Measurements from ENCODE around the gene ATP6V0C. TPM values are rescaled to one million over a fixed set of nuclear protein-coding genes. Genes with fewer than 3 reads are reported as not detected.
"Not testable (repeated sequence)": the region's sequence is repeated elsewhere in the genome, so short reads cannot be mapped to it uniquely, and the experiment has no call there.

Gene ATP6V0C
- total RNA-seq, 2 experiments from 2014 or later: 147 to 148 TPM

DNA sequence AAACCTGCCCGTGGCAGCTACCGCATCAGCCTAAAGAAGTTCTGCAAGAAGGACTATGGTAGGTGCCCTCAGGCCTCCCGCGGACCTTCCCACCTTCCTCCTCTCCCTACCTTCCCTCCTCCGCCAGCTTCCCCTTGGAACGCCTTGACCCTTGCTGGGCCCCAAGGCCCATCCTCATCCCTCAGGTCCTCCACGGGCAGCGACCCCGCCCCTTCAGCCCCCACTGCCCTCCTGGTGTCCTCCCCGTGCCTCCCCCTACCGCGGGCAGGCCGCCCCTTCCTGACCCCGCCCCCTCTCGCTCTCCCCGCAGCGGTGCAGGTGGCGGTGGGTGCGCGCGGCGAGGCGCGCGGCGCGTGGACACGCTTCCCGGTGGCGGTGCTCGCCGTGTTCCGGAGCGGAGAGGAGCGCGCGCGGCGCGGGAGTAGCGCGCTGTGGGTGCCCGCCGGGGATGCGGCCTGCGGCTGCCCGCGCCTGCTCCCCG is 40.3 kb upstream of the ATP6V0C start:
- POLR2A ChIA-PET: interaction anchor here (0.5 to 1.9 kb wide), 3 partner anchors 14 to 69 kb away, joined by 4 to 8 read pairs (median 5); partner anchors contain the start of gene TEDC2

DNA sequence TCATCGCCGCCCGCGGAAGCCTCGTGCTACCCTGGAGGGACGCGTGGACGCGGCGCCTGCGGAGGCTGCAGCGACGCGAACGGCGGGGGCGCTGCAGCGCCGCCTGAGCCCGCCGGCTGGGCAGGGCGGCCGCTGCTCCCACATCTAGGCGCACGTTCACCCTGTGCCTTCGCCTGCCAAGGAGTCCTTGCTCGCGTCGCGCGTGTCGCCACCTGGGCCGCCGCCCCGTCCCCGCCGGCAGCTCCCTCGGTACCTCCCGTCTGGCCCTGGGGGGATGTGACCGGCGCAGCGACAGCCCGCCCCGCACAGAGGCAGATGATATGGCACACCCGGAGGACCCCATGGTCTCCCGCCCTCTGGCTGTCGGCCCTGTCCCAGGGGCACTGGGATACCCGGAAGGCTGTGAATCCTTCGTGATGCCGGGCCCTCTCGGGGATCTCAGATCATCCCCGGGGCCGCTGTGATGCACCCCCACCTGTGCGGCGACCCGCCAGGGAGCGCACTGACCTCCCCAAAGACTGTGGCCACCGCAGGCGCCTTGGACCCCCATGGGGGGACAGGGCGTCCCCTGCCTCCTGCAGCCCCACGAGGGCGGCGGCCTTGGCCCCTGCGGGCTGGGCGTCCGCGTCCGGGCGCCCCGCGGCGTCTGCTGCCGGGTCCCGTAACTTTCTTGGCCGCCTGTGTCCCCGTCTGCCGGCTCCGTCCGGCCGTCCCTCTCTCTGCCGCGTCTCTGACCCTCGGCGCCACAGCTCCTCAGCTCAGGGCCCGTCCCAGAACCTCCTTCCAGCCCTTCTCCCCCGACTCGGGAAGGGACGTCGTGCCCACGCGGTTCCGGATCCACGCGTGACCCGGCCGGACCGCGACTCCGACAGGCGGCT is 39.5 kb upstream of the ATP6V0C start:
- ChIA-PET CTCF (interaction anchor here (0.7 to 1.1 kb wide), 3 partner anchors 14 to 41 kb away, joined by 3 to 6 read pairs (median 3); no protein-coding TSS in a partner anchor), POLR2A (interaction anchor here (0.9 to 1.9 kb wide), 3 partner anchors 15 to 46 kb away, joined by 4 to 8 read pairs (median 4); partner anchors contain the start of genes AMDHD2 and TEDC2)

More for the DNA sequence above, 40.3 kb upstream of the ATP6V0C start:
- CTCF ChIA-PET: interaction anchor here (1.1 kb wide), 1 partner anchor 42 kb away, joined by 3 read pairs; no protein-coding TSS in a partner anchor

DNA sequence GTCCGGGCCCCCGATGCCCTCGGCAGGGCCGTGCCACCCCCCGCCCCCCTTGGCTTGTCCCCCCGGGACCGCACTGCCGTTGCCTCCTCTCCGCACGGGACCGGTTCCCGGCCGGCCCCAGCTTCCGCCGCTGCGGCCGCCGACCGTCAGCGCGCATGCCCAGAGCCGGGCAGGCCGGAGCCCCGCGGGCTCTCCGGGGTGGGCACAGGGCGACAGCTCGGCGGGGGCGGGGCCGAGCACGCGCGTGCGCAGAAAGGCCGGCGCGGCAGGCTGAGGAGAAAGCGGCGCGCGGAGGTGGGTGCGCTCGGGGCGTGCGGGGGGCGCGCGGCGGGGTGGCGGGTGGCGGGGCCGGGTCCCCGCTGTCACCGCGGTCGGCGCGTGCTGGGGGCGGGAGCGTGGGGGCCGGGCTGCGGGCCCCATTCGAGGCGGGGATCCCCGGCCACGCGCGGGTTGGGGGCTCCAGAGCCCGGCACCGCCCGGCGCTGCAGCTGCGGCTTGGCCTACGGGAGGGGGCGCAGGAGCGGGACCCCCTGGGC is 38.8 kb upstream of the ATP6V0C start, which contains the start of gene TBC1D24:
TBC1D24 (plus strand) TSS at position 251 of the 536 bp plus-strand sequence. CDS start 21,022 bp downstream, outside the sequence.
- ChIA-PET CTCF (interaction anchor here (0.7 to 0.9 kb wide), 2 partner anchors 13 to 26 kb away, joined by 3 to 6 read pairs; no protein-coding TSS in a partner anchor), POLR2A (interaction anchor here (0.5 to 1.9 kb wide), 4 partner anchors 15 to 512 kb away, joined by 3 to 8 read pairs (median 4); partner anchors contain the start of genes AMDHD2 and TEDC2)

DNA sequence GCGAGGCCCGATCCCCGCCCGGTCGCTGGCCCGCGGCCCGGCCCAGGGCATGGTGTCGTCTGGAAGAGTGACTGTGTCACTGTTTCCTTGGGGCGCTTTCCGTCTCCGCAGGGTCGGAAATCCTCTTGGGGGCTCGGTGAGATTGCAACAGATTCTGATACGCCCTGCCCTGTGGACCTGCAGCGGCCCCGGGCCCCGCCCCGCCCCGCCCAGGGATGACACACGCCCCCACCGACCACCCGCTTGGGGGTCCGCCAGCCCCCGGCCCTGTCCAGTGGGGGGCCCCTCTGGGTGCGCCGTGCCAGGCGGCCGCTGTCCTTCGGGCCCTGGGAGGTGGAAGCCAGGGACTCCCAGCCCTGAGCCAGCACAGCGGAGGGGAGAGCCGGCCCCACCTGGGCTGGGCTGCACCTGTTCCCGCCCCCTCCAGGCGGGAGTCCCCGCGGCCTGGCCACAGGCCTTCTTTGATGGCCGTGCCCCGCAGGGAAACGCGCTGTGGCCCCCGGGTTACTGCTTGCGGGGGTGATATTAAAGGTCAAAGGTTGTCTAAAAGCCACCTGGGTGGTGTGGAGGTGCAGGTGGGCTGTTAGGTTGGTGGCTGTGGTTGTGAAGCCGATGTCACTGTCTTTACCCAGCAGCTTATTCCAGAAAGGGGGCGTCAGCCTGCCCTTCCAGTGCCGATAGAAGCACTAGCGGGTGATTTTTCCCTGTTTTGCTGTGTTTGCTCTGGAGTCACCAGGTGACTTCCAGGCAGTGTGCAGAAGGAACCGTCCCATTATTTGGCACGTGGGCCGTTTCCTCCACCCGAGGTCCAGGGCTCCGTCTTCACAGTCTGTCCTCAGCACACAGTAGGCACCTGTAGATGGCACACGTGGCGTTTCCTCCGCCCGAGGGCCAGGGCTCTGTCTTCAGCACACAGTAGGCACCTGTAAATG is 38.1 kb upstream of the ATP6V0C start:
- POLR2A ChIA-PET: interaction anchor here (0.5 to 1.9 kb wide), 4 partner anchors 16 to 512 kb away, joined by 3 to 8 read pairs (median 4); partner anchors contain the start of genes AMDHD2 and TEDC2

DNA sequence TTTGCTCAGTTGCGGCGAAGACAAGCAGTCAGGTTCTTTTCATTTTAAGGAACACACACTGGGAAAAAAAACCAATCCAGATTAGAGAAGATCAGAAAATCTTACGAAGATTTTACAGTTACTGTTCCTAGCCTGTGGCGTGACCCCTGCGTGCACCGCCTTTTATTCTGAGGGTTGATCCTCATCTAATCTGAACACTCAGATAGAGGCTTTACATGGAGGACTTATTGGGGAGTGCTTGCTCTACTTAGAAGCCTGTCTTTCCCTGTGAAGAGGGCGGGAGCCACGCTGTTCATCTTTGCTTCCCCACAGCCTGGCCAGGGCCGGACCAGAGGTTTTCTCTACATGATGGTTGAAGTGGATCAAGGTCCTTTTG is 37.4 kb upstream of the ATP6V0C start:
- ChIA-PET CTCF (no interaction called here), POLR2A (no interaction called here)

More for the DNA sequence above, 38.1 kb upstream of the ATP6V0C start:
- CTCF ChIA-PET: interaction anchor here (0.7 to 0.9 kb wide), 2 partner anchors 13 to 26 kb away, joined by 3 to 6 read pairs; no protein-coding TSS in a partner anchor

DNA sequence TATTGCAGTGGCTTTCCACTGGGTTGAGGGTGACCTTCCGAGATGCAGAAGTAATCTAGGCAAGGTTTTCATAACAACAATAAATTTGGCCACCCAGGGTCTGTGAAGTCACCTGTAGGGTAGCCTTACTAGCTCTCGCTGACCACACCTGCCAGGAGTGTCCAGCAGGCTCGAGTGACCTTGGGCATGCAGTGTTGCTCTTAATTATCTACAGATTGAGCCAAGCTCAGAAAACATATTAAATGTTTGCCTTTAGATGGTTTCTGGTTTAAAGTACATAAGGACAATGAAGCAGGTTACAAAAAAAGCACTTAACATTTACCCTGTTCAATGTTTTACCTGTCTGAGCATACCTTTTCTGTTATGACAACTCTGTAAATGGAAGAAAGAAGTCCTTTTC is 37.0 kb upstream of the ATP6V0C start:
- ChIA-PET POLR2A (no interaction called here), CTCF (interaction anchor here (0.6 kb wide), 1 partner anchor 12 kb away, joined by 3 read pairs; no protein-coding TSS in a partner anchor)

DNA sequence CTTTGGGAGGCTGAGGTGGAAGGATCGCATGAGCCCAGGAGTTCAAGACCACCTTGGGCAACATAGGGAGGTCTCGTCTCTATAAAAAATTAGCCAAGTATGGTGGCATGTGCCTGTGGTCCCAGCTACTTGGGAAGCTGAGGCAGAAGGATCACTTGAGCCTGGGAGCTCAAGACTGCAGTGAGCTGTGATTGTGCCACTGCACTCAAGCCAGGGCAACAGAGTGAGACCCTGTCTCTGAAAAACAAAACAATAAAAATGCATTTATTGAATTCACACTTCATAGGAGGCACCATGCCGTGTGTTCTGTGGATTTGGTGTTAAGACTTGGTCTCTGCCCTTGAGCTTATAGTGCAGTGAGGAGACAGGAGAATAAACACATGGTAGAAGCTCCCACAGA is 36.4 kb upstream of the ATP6V0C start:
- ChIA-PET POLR2A (interaction anchor here (0.9 kb wide), 1 partner anchor 18 kb away, joined by 8 read pairs; the partner anchor contains the start of gene TEDC2), CTCF (interaction anchor here (0.6 kb wide), 1 partner anchor 11 kb away, joined by 3 read pairs; no protein-coding TSS in a partner anchor)

DNA sequence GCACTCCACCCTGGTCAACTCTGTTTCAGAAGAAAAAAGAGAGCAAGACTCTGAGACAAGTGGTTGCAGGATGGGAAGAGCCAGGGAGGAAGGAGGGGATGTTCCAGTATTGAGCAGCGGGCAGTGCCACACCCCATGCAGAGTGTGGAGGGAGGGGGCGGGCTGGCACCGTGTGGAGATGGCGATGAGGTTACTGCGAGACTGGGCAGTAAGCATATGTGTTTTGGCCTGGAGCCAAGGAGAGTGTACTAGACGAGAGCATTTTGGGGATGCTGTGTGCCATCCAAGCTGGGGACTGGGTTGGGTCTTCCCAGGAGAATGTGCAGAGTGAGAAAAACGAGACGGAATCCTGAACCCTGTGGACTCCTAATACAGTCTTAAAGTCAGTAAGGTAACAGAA is 35.5 kb upstream of the ATP6V0C start:
- CTCF ChIA-PET: no interaction called here
- POLR2A ChIA-PET: interaction anchor here (0.5 to 0.6 kb wide), 2 partner anchors 228 to 506 kb away, joined by 3 to 5 read pairs; partner anchors contain the start of gene TBL3

DNA sequence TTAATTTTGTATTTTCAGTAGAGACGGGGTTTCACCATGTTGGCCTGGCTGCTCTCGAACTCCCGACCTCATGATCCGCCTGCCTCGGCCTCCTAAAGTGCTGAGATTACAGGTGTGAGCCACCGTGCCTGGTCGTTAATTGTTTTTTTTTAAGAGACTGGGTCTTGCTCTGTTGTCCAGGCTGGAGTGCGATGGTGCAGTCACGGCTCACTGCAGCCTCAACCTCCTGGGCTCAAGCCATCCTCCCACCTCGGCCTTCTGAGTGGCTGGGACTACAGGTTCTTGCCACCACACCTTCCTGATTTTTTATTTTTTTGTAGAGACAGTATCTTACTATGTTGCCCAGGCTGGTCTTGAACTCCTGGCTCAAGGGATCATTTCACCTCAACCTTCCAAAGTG is 33.8 kb upstream of the ATP6V0C start:
- POLR2A ChIA-PET, CTCF ChIA-PET: not testable (repeated sequence)

DNA sequence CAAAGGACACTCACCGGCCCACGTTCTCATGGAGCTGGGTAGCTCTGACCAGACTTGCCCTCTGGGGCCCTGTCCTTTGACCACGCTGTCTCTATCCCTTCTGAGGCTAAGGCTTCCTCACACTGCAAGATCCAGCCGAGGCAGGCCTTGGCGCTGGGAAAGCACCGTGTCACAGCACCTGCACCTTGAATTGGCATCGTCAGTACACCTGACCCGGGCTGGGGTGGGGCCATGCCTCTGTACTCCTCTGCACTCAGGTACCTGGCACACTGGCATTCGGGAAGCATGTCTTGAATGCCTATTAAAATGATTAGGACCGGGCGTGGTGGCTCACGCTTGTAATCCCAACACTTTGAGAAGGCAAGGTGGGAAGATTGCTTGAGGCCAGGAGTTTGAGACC is 32.8 kb upstream of the ATP6V0C start:
- CTCF ChIA-PET: no interaction called here
- POLR2A ChIA-PET: no interaction called here

DNA sequence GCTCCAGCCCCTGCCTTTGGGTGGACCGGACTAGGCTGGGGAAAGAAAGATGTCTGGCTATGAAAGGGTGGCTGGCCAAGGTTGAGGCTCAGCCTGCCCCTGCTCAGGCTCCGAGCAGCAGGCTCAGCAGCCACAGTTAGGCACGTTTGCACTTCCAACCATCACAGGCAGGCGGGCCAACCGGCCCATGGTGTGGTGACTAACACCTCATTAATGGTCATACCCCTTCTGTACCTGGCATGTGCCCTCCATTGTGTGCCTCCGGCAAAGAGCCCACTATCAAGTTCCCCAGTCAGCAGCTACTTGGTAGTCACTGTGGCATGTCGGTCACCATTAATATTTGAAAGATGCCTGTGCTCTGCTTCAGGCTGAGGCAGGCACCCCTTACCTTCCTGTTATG is 32.1 kb upstream of the ATP6V0C start:
- ChIA-PET CTCF (interaction anchor here (5.7 kb wide), 1 partner anchor 19 kb away, joined by 22 read pairs; no protein-coding TSS in a partner anchor), POLR2A (no interaction called here)

DNA sequence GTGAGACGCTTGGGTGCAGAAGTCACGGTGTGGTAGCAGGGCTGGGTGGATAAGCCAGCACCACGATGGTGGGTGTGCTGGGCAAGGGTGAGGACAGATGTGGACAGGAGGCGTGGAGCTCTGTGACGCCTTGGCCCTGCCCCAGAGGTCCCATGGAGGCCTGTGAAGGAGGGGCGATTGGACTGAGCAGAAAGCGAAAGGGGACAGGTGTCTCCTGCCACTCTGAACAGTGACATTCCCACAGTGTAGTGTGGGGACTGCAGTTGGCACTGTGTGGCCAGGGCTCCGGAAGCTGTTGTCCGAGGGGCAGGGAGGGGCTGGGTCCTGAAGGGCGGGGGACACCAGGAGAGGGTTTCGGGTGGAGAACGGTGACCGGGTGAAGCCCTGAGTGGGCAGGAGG is 31.5 kb upstream of the ATP6V0C start:
- ChIA-PET CTCF (interaction anchor here (1.0 to 5.7 kb wide), 2 partner anchors 18 to 22 kb away, joined by 4 to 22 read pairs; partner anchors contain the start of gene TEDC2), POLR2A (no interaction called here)

DNA sequence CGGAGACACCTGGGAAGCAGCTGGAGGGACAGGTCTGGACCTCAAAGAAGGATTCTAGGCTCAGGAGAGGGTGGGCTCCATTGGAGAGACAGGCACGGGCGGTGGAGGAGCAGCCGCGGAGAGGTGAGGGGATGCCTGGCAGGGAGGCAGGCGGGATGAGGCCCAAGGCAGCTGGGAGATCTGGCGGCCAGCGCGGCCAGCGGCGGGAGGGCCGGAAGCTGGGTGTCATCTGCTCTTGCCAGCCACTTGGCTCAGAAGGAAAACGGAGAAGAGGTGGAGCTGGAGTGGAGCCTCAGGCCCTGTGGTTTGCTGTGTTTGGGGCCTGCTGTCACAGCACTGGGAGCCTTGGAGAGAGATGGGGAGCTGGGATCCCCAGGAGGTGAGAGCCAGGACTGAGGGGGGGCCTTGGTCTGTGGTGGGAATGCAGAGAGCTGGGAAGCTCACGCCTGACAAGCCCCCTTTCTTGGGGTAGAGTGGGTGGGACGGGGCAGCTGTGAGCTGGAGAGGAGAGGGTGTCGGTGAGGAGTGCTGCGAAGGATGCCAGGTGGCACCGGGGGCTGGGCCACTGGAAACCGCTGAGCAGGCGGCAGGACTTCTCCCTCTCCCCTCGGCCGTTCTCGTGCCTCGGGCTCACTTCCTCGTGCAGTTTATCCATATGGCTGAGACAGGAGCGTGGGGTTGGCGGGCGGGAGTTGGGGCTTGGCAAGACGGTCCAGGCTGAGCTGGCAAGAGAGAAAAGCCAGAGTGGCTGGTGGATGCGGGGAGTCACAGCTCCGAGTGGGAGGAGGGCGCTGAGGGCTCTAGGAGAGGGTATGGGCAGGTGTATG is 30.8 kb upstream of the ATP6V0C start:
- ChIA-PET CTCF (interaction anchor here (1.0 to 5.7 kb wide), 2 partner anchors 18 to 23 kb away, joined by 4 to 22 read pairs; partner anchors contain the start of gene TEDC2), POLR2A (no interaction called here)

DNA sequence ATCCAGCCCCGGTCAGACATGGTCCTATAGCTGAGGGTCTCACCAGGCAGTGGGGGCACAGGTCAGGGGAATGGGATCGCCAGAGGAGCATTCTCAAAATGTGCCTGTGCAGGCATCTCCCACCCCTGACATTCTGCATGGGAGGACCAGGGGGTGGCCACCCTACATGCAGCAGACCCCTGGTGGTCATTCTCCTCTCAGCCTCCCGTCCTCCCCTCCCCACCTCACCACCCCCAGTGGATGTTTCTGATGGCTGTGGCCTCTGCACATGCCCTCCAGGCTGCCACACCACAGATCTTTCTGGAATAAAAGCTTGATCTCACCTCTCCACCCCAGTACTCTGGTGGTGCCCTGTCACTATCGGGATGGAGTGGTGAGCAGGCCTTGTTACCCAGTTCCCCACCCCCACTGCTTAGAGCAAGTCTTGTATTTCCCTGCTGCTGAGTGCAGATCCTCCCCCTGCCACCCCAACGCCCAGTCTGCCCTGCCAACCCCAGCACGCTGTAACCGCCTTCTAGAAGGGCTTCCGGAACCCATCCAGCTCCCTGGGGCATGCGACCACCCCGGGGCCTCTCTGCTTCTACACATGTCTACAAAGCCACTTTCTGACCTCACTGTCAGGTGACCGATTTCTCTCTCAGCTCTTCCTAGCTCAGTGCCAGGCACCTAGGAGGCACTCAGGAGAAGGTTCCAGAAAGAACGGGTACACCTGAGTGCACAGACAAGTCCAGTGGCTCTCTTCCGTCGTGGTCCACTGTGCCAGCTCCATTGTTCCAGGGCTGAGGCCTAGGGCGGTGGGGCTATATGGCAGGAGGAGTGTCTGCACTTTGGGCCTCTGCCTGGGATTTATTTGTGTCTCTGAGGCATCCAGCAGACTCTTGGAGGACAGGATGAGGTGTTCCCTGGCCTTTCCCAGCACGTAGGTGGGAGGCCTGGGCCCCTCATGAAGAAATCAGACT is 29.5 kb upstream of the ATP6V0C start:
- CTCF ChIA-PET: interaction anchor here (0.7 to 5.7 kb wide), 2 partner anchors 16 to 411 kb away, joined by 3 to 22 read pairs; no protein-coding TSS in a partner anchor
- POLR2A ChIA-PET: interaction anchor here (0.6 kb wide), 1 partner anchor 146 kb away, joined by 3 read pairs; no protein-coding TSS in a partner anchor

DNA sequence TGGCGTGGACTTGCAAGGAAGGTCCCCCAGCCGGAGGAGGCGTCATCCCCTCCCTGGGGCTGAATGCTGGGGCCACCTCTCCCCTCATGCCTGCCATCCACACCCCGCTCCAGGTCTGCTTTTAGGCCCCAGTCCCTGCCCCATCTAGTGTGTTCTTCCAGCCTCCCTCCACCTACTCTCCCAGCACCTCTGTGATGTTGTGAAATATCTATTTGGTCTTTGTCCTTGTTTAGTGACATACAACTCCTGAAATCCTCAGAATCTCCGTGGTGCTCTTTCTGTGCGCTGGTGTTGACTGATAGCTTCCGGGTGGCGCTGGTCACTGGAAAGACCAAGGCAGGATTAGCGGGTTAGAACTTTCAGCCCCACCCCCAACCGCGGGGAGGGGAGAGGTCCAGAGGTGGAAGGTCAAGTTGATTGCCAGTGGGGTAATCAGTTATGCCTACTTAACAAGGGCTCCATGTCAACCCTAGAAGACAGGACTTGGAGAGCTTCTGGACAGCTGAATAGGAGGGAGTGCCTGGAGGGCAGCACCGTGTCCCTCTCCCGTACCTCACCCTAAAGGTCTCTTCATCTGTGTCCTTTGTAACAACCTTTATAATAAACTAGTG is 28.7 kb upstream of the ATP6V0C start:
- CTCF ChIA-PET: interaction anchor here (5.7 kb wide), 1 partner anchor 16 kb away, joined by 22 read pairs; no protein-coding TSS in a partner anchor
- POLR2A ChIA-PET: no interaction called here
